IMR-90 (cell line): ENCODE measurements around the gene EFHC1.

Experiments used
- CEBPB ChIP-seq: IDR thresholded peaks from 2 replicates; pipeline ENCODE4 v1.6.1; 2012; ENCODE audit warnings: low read depth, low read length, improper control_type of control experiment
- CHD1 ChIP-seq: IDR thresholded peaks from 2 replicates; pipeline ENCODE4 v1.6.1; 2012; ENCODE audit warnings: low read depth, low read length, improper control_type of control experiment
- MAFK ChIP-seq: IDR thresholded peaks from 2 replicates; pipeline ENCODE4 v1.6.1; 2012; ENCODE audit warnings: low read depth, low read length, improper control_type of control experiment
- NFE2L2 ChIP-seq: fragments of 150-350 bp; IDR thresholded peaks from 2 replicates; pipeline ENCODE4 v1.6.1; 2016; ENCODE audit warnings: low read depth, mild to moderate bottlenecking, low read length
- POLR2A ChIP-seq: IDR thresholded peaks from 2 replicates; pipeline ENCODE4 v1.6.1; 2012; ENCODE audit warnings: mild to moderate bottlenecking, low read depth, low read length
- RAD21 ChIP-seq: IDR thresholded peaks from 2 replicates; pipeline ENCODE4 v1.6.1; 2012; ENCODE audit warnings: low read length, improper control_type of control experiment
- TF ChIP-seq, protein P1 (sequence below): conservative IDR thresholded peaks from 2 replicates; pipeline ENCODE4 v1.5.1; 2012; ENCODE audit warnings: mild to moderate bottlenecking, low read depth, low read length, improper control_type of control experiment
- TF ChIP-seq, protein P2 (sequence below): fragments of 150-350 bp; IDR thresholded peaks from 2 replicates; pipeline ENCODE4 v1.6.1; 2016; ENCODE audit warnings: low read depth, mild to moderate bottlenecking, low read length, moderate library complexity, borderline replicate concordance

DNA sequence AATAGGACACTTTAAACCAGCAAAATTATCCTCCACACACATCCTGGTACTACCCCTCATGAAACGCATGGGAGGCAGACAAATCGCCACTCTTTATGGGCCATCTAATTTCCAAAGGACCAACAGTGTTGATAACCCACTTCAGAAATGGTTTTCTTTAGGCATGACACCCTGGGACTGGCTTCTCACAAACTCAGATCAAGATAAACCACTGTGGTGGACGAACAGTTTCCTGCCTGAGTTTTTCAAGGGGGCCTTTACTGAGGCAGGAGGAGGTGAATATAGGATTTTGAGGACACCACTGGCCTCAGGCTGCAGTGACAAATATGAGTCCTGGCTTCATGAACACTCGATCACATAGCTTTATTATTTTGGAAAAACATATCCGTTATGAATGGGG, 130.7 kb downstream of the EFHC1 start:
- TF ChIP-seq, protein P1, sequence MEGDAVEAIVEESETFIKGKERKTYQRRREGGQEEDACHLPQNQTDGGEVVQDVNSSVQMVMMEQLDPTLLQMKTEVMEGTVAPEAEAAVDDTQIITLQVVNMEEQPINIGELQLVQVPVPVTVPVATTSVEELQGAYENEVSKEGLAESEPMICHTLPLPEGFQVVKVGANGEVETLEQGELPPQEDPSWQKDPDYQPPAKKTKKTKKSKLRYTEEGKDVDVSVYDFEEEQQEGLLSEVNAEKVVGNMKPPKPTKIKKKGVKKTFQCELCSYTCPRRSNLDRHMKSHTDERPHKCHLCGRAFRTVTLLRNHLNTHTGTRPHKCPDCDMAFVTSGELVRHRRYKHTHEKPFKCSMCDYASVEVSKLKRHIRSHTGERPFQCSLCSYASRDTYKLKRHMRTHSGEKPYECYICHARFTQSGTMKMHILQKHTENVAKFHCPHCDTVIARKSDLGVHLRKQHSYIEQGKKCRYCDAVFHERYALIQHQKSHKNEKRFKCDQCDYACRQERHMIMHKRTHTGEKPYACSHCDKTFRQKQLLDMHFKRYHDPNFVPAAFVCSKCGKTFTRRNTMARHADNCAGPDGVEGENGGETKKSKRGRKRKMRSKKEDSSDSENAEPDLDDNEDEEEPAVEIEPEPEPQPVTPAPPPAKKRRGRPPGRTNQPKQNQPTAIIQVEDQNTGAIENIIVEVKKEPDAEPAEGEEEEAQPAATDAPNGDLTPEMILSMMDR = no peak
- TF ChIP-seq CHD1 (no peak), MAFK (no peak), POLR2A (no peak), RAD21 (no peak), CEBPB (no peak), NFE2L2 (no peak)
- TF ChIP-seq, protein P2, sequence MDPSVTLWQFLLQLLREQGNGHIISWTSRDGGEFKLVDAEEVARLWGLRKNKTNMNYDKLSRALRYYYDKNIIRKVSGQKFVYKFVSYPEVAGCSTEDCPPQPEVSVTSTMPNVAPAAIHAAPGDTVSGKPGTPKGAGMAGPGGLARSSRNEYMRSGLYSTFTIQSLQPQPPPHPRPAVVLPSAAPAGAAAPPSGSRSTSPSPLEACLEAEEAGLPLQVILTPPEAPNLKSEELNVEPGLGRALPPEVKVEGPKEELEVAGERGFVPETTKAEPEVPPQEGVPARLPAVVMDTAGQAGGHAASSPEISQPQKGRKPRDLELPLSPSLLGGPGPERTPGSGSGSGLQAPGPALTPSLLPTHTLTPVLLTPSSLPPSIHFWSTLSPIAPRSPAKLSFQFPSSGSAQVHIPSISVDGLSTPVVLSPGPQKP = no peak
